Neuronal stem cell (in vitro differentiated cells): Measurements from ENCODE around the gene DLX4.

ENCODE experiments used
- DNase-seq: peaks from one replicate; pipeline ENCODE4 v3.0.0-alpha.2; 2013; ENCODE audit warnings: low spot score
- H2AFZ ChIP-seq: one replicate; pipeline ENCODE4 v1.6.1; 2013; ENCODE audit warnings: mild to moderate bottlenecking, low read length, inconsistent platforms
- H2AK5ac ChIP-seq: 2 replicates; pipeline ENCODE4 v1.6.1; 2013; ENCODE audit warnings: low read depth, mild to moderate bottlenecking, inconsistent platforms, low read length, moderate library complexity, mixed read lengths
- H2BK120ac ChIP-seq: 2 replicates; pipeline ENCODE4 v1.6.1; 2013; ENCODE audit warnings: low read depth, mild to moderate bottlenecking, inconsistent platforms, low read length, moderate library complexity, mixed read lengths
- H2BK12ac ChIP-seq: one replicate; pipeline ENCODE4 v1.6.1; 2013; ENCODE audit warnings: low read length, inconsistent platforms
- H2BK15ac ChIP-seq: 2 replicates; pipeline ENCODE4 v1.6.1; 2013; ENCODE audit warnings: mild to moderate bottlenecking, low read length, inconsistent platforms, mixed read lengths
- H2BK5ac ChIP-seq: one replicate; pipeline ENCODE4 v1.6.1; 2013; ENCODE audit warnings: inconsistent platforms, mild to moderate bottlenecking, low read length, moderate library complexity
- H3K14ac ChIP-seq: one replicate; pipeline ENCODE4 v1.6.1; 2013; ENCODE audit warnings: low read length, inconsistent platforms
- H3K18ac ChIP-seq: 2 replicates; pipeline ENCODE4 v1.6.1; 2013; ENCODE audit warnings: low read length, inconsistent platforms
- H3K23ac ChIP-seq: 2 replicates; pipeline ENCODE4 v1.6.1; 2013; ENCODE audit warnings: low read depth, mild to moderate bottlenecking, mixed read lengths, low read length, inconsistent platforms; ENCODE audit not compliant: poor library complexity
- H3K27ac ChIP-seq: replicated peaks from 3 replicates; pipeline ENCODE4 v1.5.1; 2013; ENCODE audit warnings: low read length, inconsistent platforms
- H3K27me3 ChIP-seq, 3 experiments: 2 replicates each; pipeline ENCODE4 v1.6.1; 2013; ENCODE audit warnings: low read length in 3 of 3, mild to moderate bottlenecking in 2 of 3, inconsistent platforms in 1 of 3, low read depth in 1 of 3, mixed read lengths in 1 of 3, moderate library complexity in 1 of 3; ENCODE audit not compliant: control insufficient read depth in 3 of 3, insufficient read depth in 3 of 3
- H3K36me3 ChIP-seq, 2 donors: replicated peaks in 1 of 2; 2 replicates each; pipeline ENCODE4 v1.6.1; 2013; ENCODE audit warnings: low read length in 2 of 2; ENCODE audit not compliant: control insufficient read depth in 2 of 2, insufficient read depth in 2 of 2
- H3K4ac ChIP-seq: 2 replicates; pipeline ENCODE4 v1.6.1; 2013; ENCODE audit warnings: inconsistent platforms, mild to moderate bottlenecking, low read length, moderate library complexity
- H3K4me1 ChIP-seq, 2 donors: 1 replicate in 1 of 2; 2 replicates in 1 of 2; pipeline ENCODE4 v1.6.1; 2013; ENCODE audit warnings: low read length in 2 of 2, low read depth in 1 of 2; ENCODE audit not compliant: control insufficient read depth in 2 of 2, insufficient read depth in 1 of 2
- H3K4me2 ChIP-seq: one replicate; pipeline ENCODE4 v1.6.1; 2013; ENCODE audit warnings: mild to moderate bottlenecking, low read length, inconsistent platforms; ENCODE audit not compliant: insufficient read depth, poor library complexity, severe bottlenecking
- H3K4me3 ChIP-seq, 2 donors: 2 replicates each; pipeline ENCODE4 v1.5.1; 2013; ENCODE audit warnings: low read length in 2 of 2, mild to moderate bottlenecking in 2 of 2, inconsistent platforms in 1 of 2, moderate library complexity in 1 of 2
- H3K79me1 ChIP-seq: one replicate; pipeline ENCODE4 v1.6.1; 2013; ENCODE audit warnings: low read depth, mild to moderate bottlenecking, inconsistent platforms, low read length, moderate library complexity
- H3K9ac ChIP-seq: one replicate; pipeline ENCODE4 v1.6.1; 2013; ENCODE audit warnings: mild to moderate bottlenecking, low read depth, low read length, inconsistent platforms; ENCODE audit not compliant: poor library complexity
- H3K9me3 ChIP-seq, 2 donors: replicated peaks in 1 of 2; 2 replicates each; pipeline versions ENCODE3 to v1.6.1; 2013; ENCODE audit warnings: low read length in 2 of 2, mild to moderate bottlenecking in 2 of 2, inconsistent platforms in 1 of 2, low read depth in 1 of 2, mixed read lengths in 1 of 2, moderate library complexity in 1 of 2; ENCODE audit not compliant: control insufficient read depth in 2 of 2, insufficient read depth in 1 of 2
- H4K8ac ChIP-seq: one replicate; pipeline ENCODE4 v1.6.1; 2013; ENCODE audit warnings: low read depth, mild to moderate bottlenecking, inconsistent platforms, low read length, moderate library complexity
- H4K91ac ChIP-seq: one replicate; pipeline ENCODE4 v1.6.1; 2013; ENCODE audit warnings: low read length, low read depth, mild to moderate bottlenecking, inconsistent platforms; ENCODE audit not compliant: poor library complexity
- WGBS, 2 donors: extraction: QIAGEN DNeasy Blood & Tissue Kit; methylation state at CpG; one replicate each; pipeline ENCODE4 v1.1.7; 2013; ENCODE audit warnings: missing lambda C conversion rate in 2 of 2, mixed read lengths in 1 of 2; ENCODE audit not compliant: insufficient read length in 2 of 2, insufficient replicate concordance in 1 of 2; ENCODE audit errors: extremely low coverage in 2 of 2; 5-methylcytosine and 5-hydroxymethylcytosine counted together

The DLX4 gene

DNA sequence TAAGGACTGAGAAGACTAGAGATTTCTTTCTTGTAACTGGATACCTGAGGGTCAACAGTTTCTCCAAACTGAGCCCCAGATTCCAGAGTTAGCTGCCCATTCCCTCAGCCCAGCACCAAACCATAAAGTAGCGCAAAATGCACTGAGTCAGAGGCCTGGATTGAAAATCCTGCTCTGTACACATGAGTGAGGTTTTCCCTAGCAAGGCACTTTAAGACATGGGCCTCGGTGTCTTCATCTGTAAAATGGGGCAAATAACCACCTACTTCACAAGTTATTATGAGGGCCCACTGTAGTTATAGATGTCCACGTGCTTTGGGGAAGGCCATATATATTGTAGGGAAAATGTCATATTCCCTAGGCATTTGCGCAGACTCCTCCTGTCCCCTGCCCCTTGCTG lies 10.3 kb upstream of the DLX4 start:
- DNase-seq, result no peak
- WGBS, 2 donors, result no CpG with 5 or more reads among the region's 4 CpGs
- H2AK5ac ChIP-seq, result no peak overlapping the region
- no peak overlapping the region for H3K4ac ChIP-seq
- no peak overlapping the region for H2BK12ac ChIP-seq
- no peaks in the 10 kb centered on the region for H3K79me1 ChIP-seq
- H3K9me3 ChIP-seq, result peaks cover 0 to 2% of the 10 kb centered on the region in 2 donors
- no peak overlapping the region for H3K4me2 ChIP-seq
- H3K9ac ChIP-seq, result no peak overlapping the region
- H3K27ac ChIP-seq, result no peak overlapping the region
- H3K18ac ChIP-seq, result no peak overlapping the region
- no peak overlapping the region for H2BK15ac ChIP-seq
- H2BK5ac ChIP-seq, result no peak overlapping the region
- H3K23ac ChIP-seq, result no peak overlapping the region
- H4K91ac ChIP-seq, result no peak overlapping the region
- H3K36me3 ChIP-seq, result no peaks in the 10 kb centered on the region
- peaks cover 3 to 11% of the 10 kb centered on the region in 2 donors for H3K4me1 ChIP-seq
- no peak overlapping the region for H2BK120ac ChIP-seq
- H2AFZ ChIP-seq, result no peak overlapping the region
- H3K14ac ChIP-seq, result no peak overlapping the region
- H4K8ac ChIP-seq, result no peak overlapping the region
- H3K27me3 ChIP-seq, result peaks cover 3 to 49% (median 17%) of the 10 kb centered on the region in 3 experiments
- no peak overlapping the region for H3K4me3 ChIP-seq

DNA sequence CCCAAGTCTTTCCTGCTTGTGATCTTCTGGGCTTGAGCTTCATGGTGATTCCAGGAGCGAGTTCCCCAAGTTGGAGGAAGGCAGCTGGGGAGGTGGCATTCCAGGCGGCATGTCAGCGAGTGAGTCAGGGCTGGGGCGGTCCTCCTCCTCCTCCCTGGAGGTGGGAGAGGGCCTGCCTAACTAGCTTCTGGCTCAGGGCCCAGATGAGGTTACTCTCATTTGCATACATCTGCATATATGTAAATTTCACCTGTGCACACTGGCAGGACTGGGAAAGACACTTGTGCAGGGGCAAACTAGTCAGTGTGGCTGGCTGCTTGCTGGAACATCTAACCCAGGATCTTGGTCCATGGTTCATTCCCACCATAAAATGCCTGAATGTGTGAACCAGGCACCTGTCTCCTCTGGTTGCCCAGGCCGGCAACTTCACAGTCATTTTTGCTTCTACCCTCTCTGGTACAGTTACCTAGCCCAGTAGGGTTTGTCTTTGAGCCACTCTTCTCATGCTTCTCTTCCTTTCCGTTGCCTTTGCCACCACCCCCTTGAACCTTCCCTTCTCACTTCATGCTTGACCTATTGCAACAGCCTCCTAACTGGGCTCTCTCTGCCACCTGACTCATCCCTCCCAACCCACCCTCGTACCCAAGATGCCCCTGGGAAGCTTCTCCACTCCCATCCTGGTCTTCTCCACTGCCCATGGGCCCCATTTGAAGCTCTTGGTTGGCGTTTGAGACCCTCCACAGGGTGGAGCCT lies 9.6 kb upstream of the DLX4 start:
- H2BK12ac ChIP-seq, result no peak overlapping the region
- H3K36me3 ChIP-seq, result no peaks in the 10 kb centered on the region
- H2BK120ac ChIP-seq, result no peak overlapping the region
- no peak overlapping the region for H2AFZ ChIP-seq
- peaks cover 6 to 54% (median 24%) of the 10 kb centered on the region in 3 experiments for H3K27me3 ChIP-seq
- no peak overlapping the region for H3K9ac ChIP-seq
- no peak overlapping the region for H3K14ac ChIP-seq
- peaks cover 3 to 13% of the 10 kb centered on the region in 2 donors for H3K4me1 ChIP-seq
- no peak overlapping the region for H4K91ac ChIP-seq
- peak overlapping the region; percentile 75 for H2BK15ac ChIP-seq
- H2BK5ac ChIP-seq, result no peak overlapping the region
- no peak overlapping the region for H3K23ac ChIP-seq
- no peak overlapping the region for H3K27ac ChIP-seq
- H2AK5ac ChIP-seq, result peak overlapping the region; percentile 46
- H3K4me3 ChIP-seq, result no peak overlapping the region
- no peaks in the 10 kb centered on the region for H3K79me1 ChIP-seq
- WGBS, 2 donors, result no CpG with 5 or more reads among the region's 8 CpGs
- no peak overlapping the region for H4K8ac ChIP-seq
- H3K18ac ChIP-seq, result peak overlapping the region; percentile 44
- no peak overlapping the region for H3K4ac ChIP-seq
- no peak for DNase-seq
- no peak overlapping the region for H3K4me2 ChIP-seq
- peaks cover 0 to 3% of the 10 kb centered on the region in 2 donors for H3K9me3 ChIP-seq

DNA sequence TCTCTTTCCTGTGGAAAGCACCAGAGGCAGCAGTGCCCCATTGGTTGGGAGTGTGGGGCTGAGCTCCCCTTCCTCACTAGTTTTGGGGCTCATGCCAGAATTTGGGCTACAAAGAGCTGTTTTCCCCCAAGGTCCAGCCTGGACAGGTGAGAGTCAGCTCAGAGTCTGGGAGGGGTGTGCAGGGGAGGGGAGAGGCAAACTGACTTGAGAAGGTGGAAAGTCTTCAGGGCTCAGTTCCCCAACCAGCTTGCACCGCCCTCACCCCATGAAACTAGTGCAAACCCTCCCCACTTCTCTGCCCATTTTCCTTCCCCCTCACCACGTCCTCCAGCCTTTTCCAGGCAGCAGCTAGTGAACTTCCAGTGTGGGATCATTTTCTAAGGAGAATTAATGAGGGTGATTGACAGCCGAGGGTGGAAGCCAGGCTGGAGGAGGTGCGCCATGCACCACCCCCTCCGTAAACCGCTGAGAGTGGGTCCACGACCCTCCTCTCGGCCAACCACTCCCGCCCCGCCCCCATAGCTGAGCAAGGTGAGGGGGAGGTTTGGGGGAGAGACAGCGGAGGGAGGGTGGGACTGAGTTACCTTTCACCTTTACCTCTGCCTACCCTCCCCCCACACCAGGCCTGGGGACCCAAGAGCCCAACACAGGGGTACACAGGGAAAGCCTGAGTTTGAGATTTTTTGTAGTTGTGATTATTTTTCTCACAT lies 6.2 kb upstream of the DLX4 start:
- Histone ChIP-seq H3K4me3 (no peak overlapping the region), H2BK12ac (no peak overlapping the region), H2BK5ac (no peak overlapping the region), H3K27me3 (peaks cover 35 to 72% (median 57%) of the 10 kb centered on the region in 3 experiments), H3K4me2 (no peak overlapping the region), H3K4ac (no peak overlapping the region), H4K91ac (no peak overlapping the region), H3K9ac (no peak overlapping the region), H3K27ac (no peak overlapping the region), H2AK5ac (no peak overlapping the region), H3K18ac (peak overlapping the region; percentile 25), H3K14ac (no peak overlapping the region), H2BK120ac (no peak overlapping the region), H2AFZ (no peak overlapping the region), H3K4me1 (peaks cover 6 to 19% of the 10 kb centered on the region in 2 donors), H4K8ac (no peak overlapping the region), H3K23ac (no peak overlapping the region), H2BK15ac (no peak overlapping the region), H3K9me3 (peaks cover 0 to 3% of the 10 kb centered on the region in 2 donors), H3K36me3 (no peaks in the 10 kb centered on the region), H3K79me1 (no peaks in the 10 kb centered on the region)
- WGBS, 2 donors, result no CpG with 5 or more reads among the region's 11 CpGs
- no peak for DNase-seq

- no peak overlapping the region for H4K8ac ChIP-seq
- H3K18ac ChIP-seq, result peak overlapping the region; percentile 92
- no peak overlapping the region for H2BK120ac ChIP-seq
- H3K9me3 ChIP-seq, result peaks cover 0 to 3% of the 10 kb centered on the region in 2 donors
- H3K4me3 ChIP-seq, result peak overlapping the region in 1 of 2 donors; percentile 31
- H2BK12ac ChIP-seq, result no peak overlapping the region
- H4K91ac ChIP-seq, result no peak overlapping the region
- peak overlapping the region; percentile 74 for H2BK15ac ChIP-seq
- H3K4me1 ChIP-seq, result peaks cover 7 to 19% of the 10 kb centered on the region in 2 donors
- no peak overlapping the region for H3K4me2 ChIP-seq
- H3K27ac ChIP-seq, result no peak overlapping the region
- H2BK5ac ChIP-seq, result no peak overlapping the region
- H2AFZ ChIP-seq, result no peak overlapping the region
- H3K9ac ChIP-seq, result no peak overlapping the region
- H3K79me1 ChIP-seq, result no peaks in the 10 kb centered on the region
- H2AK5ac ChIP-seq, result no peak overlapping the region
- no peak overlapping the region for H3K4ac ChIP-seq
- peaks cover 38 to 78% (median 63%) of the 10 kb centered on the region in 3 experiments for H3K27me3 ChIP-seq
- no CpG with 5 or more reads among the region's 4 CpGs for WGBS, 2 donors
- no peak overlapping the region for H3K14ac ChIP-seq
- DNase-seq, result no peak
- peak overlapping the region; percentile 45 for H3K23ac ChIP-seq
- no peaks in the 10 kb centered on the region for H3K36me3 ChIP-seq
Observed at GRCh38 chr17:49963309-49963625, 5.7 kb upstream of the DLX4 start.
